NCI-H1436 treated with DMSO at 0.1 percent for 48 hours (cell line): ENCODE measurements around the gene MUC12.
"Not testable (repeated sequence)": the region's sequence is repeated elsewhere in the genome, so short reads cannot be mapped to it uniquely, and the experiment has no call there.

Source experiments
- DNase-seq: peaks from one replicate; lab custom pipeline; 2025; lab: John Stamatoyannopoulos, UW

The MUC12 gene

GRCh38 chr7:100985033-100985797 lies 15.8 kb downstream of the MUC12 start:
- not testable (repeated sequence) for DNase-seq

- no peak for DNase-seq
Observed at GRCh38 chr7:100991631-100992030, 22.3 kb downstream of the MUC12 start.

GRCh38 chr7:100992280-100992679 lies 22.9 kb downstream of the MUC12 start:
- not testable (repeated sequence) for DNase-seq

DNA sequence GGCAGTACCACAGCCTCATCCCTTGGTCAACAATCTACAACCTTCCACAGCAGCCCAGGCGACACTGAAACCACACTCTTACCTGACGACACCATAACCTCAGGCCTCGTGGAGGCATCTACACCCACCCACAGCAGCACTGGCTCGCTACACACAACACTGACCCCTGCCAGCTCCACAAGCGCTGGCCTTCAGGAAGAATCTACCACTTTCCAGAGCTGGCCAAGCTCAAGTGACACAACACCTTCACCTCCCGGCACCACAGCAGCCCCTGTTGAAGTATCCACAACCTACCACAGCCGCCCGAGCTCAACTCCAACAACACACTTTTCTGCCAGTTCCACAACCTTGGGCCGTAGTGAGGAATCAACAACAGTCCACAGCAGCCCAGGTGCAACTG lies 25.3 kb downstream of the MUC12 start:
- DNase-seq: not testable (repeated sequence)

DNA sequence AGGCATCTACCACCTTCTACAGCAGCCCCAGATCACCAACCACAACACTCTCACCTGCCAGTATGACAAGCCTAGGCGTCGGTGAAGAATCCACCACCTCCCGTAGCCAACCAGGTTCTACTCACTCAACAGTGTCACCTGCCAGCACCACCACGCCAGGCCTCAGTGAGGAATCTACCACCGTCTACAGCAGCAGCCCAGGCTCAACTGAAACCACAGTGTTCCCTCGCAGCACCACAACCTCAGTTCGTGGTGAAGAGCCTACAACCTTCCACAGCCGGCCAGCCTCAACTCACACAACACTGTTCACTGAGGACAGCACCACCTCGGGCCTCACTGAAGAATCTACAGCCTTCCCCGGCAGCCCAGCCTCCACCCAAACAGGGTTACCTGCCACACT lies 29.2 kb downstream of the MUC12 start:
- DNase-seq: not testable (repeated sequence)

GRCh38 chr7:100999334-100999733 lies 30.0 kb downstream of the MUC12 start:
- DNase-seq: not testable (repeated sequence)

GRCh38 chr7:101000025-101000424 lies 30.7 kb downstream of the MUC12 start:
- not testable (repeated sequence) for DNase-seq

DNA sequence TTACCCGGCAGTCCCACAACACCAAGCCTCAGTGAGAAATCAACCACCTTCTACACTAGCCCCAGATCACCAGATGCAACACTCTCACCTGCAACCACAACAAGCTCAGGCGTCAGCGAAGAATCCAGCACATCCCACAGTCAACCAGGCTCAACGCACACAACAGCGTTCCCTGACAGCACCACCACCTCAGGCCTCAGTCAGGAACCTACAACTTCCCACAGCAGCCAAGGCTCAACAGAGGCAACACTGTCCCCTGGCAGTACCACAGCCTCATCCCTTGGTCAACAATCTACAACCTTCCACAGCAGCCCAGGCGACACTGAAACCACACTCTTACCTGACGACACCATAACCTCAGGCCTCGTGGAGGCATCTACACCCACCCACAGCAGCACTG lies 33.0 kb downstream of the MUC12 start:
- DNase-seq: not testable (repeated sequence)

DNA sequence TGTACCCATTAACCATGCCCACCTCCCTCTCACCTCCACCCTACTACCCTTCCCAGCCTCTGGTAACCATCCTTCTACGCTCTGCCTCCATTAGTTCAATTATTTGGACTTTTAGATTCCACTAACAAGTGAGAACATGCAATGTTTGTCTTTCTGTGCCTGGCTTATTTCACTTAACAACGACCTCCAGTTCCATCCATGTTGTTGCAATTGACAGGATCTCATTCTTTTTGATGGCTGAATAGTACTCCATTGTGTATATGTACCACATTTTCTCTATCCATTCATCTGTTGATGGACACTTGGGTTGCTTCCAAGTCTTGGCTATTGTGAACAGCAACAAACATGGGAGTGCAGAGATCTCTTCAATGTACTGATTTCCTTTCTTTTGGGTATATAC lies 38.0 kb downstream of the MUC12 start:
- DNase-seq: not testable (repeated sequence)

GRCh38 chr7:101009629-101010028 lies 40.3 kb downstream of the MUC12 start:
- DNase-seq: no peak

DNA sequence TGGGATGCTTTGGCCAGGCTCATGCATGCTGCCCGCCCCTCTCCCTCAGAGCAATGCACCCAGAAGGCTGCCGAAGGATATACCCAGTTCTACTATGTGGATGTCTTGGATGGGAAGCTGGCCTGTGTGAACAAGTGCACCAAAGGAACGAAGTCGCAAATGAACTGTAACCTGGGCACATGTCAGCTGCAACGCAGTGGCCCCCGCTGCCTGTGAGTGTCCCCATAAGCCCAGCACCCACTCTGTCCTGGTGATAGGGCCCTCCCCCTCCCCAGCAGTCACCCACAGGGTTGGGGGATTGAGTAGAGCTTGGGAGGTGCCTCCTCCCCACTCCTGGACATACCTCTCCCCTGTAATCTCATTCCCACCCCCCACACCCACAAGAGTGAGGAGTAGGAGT lies 43.6 kb downstream of the MUC12 start:
- no peak for DNase-seq

- DNase-seq: no peak
Observed at GRCh38 chr7:101015626-101016025, 46.3 kb downstream of the MUC12 start.

- DNase-seq: peak; percentile 46
Observed at GRCh38 chr7:101017064-101017777, 47.9 kb downstream of the MUC12 start.

- no peak for DNase-seq
Observed at GRCh38 chr7:101018271-101019167, 49.2 kb downstream of the MUC12 start.

DNA sequence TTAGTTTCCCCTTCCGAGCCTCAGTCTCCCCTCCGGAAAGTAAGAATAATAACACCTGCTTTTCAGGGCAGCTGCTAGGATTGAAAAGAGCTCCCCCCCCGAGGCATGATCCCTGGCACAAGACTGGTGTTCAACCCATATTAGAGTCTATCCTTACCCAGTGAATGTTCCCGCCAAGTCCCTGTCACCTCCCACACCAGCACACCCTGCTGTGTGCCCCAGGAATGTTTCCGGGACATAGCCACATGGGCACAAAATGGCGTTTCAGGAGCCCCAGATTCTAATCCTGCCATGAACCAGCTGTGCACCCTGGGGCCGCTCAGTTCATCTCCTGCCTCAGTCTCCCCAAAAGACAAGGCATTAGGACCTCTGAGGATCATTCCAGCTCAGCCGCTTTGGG lies 51.1 kb downstream of the MUC12 start:
- no peak for DNase-seq

DNA sequence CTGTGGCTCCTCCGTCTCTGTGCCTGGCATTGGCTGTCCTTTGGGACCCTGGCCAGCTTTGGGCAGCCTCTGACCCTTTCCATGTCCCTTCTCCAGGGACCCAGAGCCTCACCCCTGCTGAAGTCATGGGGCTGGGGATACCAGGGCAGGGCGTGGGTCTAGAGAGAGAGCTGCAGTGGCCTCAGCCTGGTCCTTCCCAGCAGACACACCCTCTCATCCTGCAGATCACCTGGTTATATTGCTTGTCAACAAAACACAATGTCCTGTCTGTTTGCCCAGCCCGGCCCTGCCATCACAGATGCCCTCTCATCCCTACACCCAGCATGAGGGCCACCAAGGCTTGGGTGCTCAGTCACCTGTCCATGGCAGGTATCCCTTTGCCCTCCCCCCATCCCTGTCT lies 52.3 kb downstream of the MUC12 start:
- DNase-seq: no peak

DNA sequence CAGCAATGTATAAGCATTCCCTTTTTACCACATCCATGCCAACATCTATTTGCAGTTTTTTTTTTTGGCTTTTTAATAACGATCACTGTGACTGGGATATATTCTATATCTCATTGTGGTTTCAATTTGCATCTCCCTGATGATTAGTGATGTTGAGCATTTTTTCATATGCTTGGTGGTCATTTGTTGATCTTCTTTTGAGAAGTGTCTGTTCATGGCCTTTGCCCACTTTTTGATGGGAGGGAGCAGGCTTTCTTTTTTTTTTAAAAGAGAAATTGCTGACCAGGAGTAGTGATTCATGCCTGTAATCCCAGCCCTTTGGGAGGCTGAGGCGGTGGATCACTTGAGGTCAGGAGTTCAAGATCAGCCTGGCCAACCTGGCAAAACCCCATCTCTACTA lies 54.5 kb downstream of the MUC12 start:
- no peak for DNase-seq

GRCh38 chr7:101031082-101031481 lies 61.7 kb downstream of the MUC12 start:
- DNase-seq: no peak

DNA sequence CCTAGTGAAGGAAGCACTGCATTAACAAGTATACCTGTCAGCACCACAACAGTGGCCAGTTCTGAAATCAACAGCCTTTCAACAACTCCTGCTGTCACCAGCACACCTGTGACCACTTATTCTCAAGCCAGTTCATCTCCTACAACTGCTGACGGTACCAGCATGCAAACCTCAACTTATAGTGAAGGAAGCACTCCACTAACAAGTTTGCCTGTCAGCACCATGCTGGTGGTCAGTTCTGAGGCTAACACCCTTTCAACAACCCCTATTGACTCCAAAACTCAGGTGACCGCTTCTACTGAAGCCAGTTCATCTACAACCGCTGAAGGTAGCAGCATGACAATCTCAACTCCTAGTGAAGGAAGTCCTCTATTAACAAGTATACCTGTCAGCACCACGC lies 66.6 kb downstream of the MUC12 start:
- DNase-seq: no peak

GRCh38 chr7:101041283-101041682 lies 71.9 kb downstream of the MUC12 start:
- not testable (repeated sequence) for DNase-seq

DNA sequence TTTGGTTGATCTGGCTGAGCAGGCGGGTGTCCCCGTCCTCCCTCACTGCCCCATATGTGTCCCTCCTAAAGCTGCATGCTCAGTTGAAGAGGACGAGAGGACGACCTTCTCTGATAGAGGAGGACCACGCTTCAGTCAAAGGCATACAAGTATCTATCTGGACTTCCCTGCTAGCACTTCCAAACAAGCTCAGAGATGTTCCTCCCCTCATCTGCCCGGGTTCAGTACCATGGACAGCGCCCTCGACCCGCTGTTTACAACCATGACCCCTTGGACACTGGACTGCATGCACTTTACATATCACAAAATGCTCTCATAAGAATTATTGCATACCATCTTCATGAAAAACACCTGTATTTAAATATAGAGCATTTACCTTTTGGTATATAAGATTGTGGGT lies 89.0 kb downstream of the MUC12 start:
- DNase-seq: no peak

- DNase-seq: no peak
Observed at GRCh38 chr7:101059620-101059942, 90.2 kb downstream of the MUC12 start.

- no peak for DNase-seq
Observed at GRCh38 chr7:101060992-101061391, 91.6 kb downstream of the MUC12 start.
